PC-3 (cell line): Measurements from ENCODE around the gene MALAT1. TPM values are rescaled to one million over a fixed set of nuclear protein-coding genes. Genes with fewer than 3 reads are reported as not detected.
"Not testable (repeated sequence)": the region's sequence is repeated elsewhere in the genome, so short reads cannot be mapped to it uniquely, and the experiment has no call there.

ENCODE experiments used
- ATAC-seq: fragments of 200-7000 bp; cut with Tn5 transposase; 2 replicates; pipeline ENCODE4 v1.9.1; 2020; ENCODE audit warnings: mild to moderate bottlenecking, moderate library complexity
- BruUV-seq: library from RNA; stranded (reverse); fragments of 400-500 nt; replicated peaks from 2 replicates; lab custom pipeline; 2021; lab: Mats Ljungman, UMichigan
- CTCF ChIA-PET: fragments of 300-600 bp; sonication (Branson Sonifier 250); formaldehyde crosslinking; loops from one replicate; lab custom pipeline; 2022; ENCODE audit warnings: antibody characterized with exemption; lab: Charles Lee
- POLR2A ChIA-PET: fragments of 300-600 bp; sonication (Branson Sonifier 250); formaldehyde crosslinking; loops from one replicate; lab custom pipeline; 2022; ENCODE audit warnings: antibody characterized with exemption; ENCODE audit not compliant: unreplicated experiment; lab: Charles Lee
- DNase-seq: peaks from one replicate; pipeline ENCODE4 v3.0.0-alpha.2; 2015
- H2AFZ ChIP-seq: fragments of 300-600 bp; sonication (generic); 2 replicates; pipeline ENCODE4 v1.6.0; 2016; ENCODE audit warnings: antibody characterized with exemption, low read length
- H3F3A ChIP-seq: fragments of 300-600 bp; sonication (generic); one replicate; pipeline ENCODE4 v1.6.0; 2017; ENCODE audit warnings: antibody characterized with exemption, low read length, control low read depth, mild to moderate bottlenecking; ENCODE audit not compliant: unreplicated experiment
- H3K27ac ChIP-seq: fragments of 300-600 bp; sonication (generic); 2 replicates; pipeline ENCODE4 v1.5.1; 2016; ENCODE audit warnings: mild to moderate bottlenecking, low read length
- H3K27me3 ChIP-seq: fragments of 300-600 bp; sonication (generic); 2 replicates; pipeline ENCODE4 v1.6.1; 2016; ENCODE audit warnings: low read length, mixed read lengths
- H3K36me3 ChIP-seq: fragments of 300-600 bp; sonication (generic); 2 replicates; pipeline ENCODE4 v1.6.1; 2016; ENCODE audit warnings: low read depth, mixed run types, low read length, mixed read lengths
- H3K4me1 ChIP-seq: fragments of 300-600 bp; sonication (generic); 2 replicates; pipeline ENCODE4 v1.5.1; 2016; ENCODE audit warnings: low read length; ENCODE audit not compliant: insufficient read depth
- H3K4me2 ChIP-seq: fragments of 300-600 bp; sonication (generic); 2 replicates; pipeline ENCODE4 v1.6.0; 2016; ENCODE audit warnings: low read length
- H3K4me3 ChIP-seq: fragments of 300-600 bp; sonication (generic); 2 replicates; pipeline ENCODE4 v1.5.1; 2016; ENCODE audit warnings: mild to moderate bottlenecking, low read length, mixed read lengths
- H3K79me2 ChIP-seq: fragments of 300-600 bp; sonication (generic); 2 replicates; pipeline ENCODE4 v1.6.1; 2017; ENCODE audit warnings: low read length, mixed read lengths
- H3K9ac ChIP-seq: fragments of 300-600 bp; sonication (generic); 2 replicates; pipeline ENCODE4 v1.6.0; 2016; ENCODE audit warnings: mild to moderate bottlenecking, low read length
- H3K9me2 ChIP-seq: fragments of 300-600 bp; sonication (generic); replicated peaks from 2 replicates; pipeline ENCODE4 v1.6.1; 2016; ENCODE audit warnings: mixed run types, low read length, mixed read lengths
- H3K9me3 ChIP-seq: fragments of 300-600 bp; sonication (generic); 2 replicates; pipeline ENCODE4 v1.6.1; 2016; ENCODE audit warnings: low read length, mixed read lengths
- H4K20me1 ChIP-seq: fragments of 300-600 bp; sonication (generic); 2 replicates; pipeline ENCODE4 v1.6.1; 2016; ENCODE audit warnings: low read length, mixed read lengths
- EZH2 ChIP-seq: fragments of 300-600 bp; sonication (generic); IDR thresholded peaks from one replicate; pipeline ENCODE4 v1.6.1; 2017; ENCODE audit warnings: antibody characterized with exemption, mild to moderate bottlenecking, low read length; ENCODE audit not compliant: unreplicated experiment
- EZH2phosphoT487 ChIP-seq: fragments of 300-600 bp; sonication (generic); IDR thresholded peaks from 2 replicates; pipeline ENCODE4 v1.6.1; 2018; ENCODE audit warnings: mild to moderate bottlenecking, antibody characterized with exemption, low read length, borderline replicate concordance
- intact Hi-C: fragments of 100-400 bp; cut with micrococcal nuclease; formaldehyde crosslinking; loops from 2 replicates; pipeline ENCODE4 v1.9.0; 2023
- total RNA-seq: library from RNA; depleted of rRNA; stranded (reverse); fragments of >200 nt; gene quantifications from 2 replicates; pipeline ENCODE4 v1.2.3, GENCODE V29; 2014
- TF ChIP-seq, protein P1 (sequence below): fragments of 300-600 bp; sonication (generic); conservative IDR thresholded peaks from 2 replicates; pipeline ENCODE4 v1.5.1; 2017; ENCODE audit warnings: antibody characterized with exemption, low read depth, mild to moderate bottlenecking, low read length

The MALAT1 gene
- total RNA-seq, 1 experiment from 2014 or later, result 1,345 TPM

DNA sequence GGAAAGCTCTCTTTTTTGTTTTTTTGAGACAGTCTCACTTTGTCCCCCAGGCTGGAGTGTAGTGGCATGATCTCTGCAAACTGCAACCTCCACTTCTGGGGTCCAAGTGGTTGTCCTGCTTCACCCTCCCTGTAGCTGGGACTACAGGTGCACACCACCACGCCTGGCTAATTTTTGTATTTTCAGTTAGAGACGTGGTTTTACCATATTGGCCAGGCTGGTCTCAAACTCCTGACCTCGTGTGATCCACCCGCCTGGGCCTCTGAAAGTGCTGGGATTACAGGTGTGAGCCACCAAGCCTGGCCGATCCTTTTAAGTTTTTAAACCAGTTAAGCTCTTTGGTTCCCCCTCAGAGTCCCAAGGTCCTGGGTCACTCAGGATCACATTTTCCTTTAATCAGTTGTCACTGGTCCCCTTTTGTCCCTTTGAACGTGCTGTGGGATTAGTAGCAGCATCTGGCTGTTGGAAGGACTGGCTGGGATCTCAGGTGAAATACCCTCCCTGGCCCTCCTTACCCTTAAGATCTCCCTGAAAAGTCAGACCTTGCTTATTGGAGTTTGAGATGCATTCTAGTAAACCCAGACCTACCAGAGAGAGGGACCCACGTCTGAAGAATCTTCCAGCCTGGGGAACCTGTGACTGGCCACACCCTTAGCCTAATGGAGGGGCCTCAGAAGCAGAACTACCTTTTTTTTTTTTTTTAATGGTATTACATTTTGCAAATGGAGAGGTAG is 8.1 kb downstream of the MALAT1 start:
- ChIA-PET POLR2A (interaction anchor here (0.5 to 3.4 kb wide), 16 partner anchors 10 to 260 kb away, joined by 3 to 46 read pairs (median 7); partner anchors contain the start of gene NEAT1), CTCF (interaction anchor here (0.6 to 1.2 kb wide), 6 partner anchors 9 to 174 kb away, joined by 3 to 11 read pairs (median 4); partner anchors contain the start of gene DPF2)
- ATAC-seq (peak; percentile 42), DNase-seq (peak; percentile 56)
- H3K9ac ChIP-seq, result no peak overlapping the region
- peaks cover 45% of the 10 kb centered on the region for H3K4me1 ChIP-seq
- BruUV-seq, result TSS peak; percentile 79
- intact Hi-C loops, result loop anchor here (2.0 to 5.0 kb wide), 2 partner anchors 60 to 75 kb away; no protein-coding TSS in a partner anchor
- no peaks in the 10 kb centered on the region for H3K9me2 ChIP-seq
- H4K20me1 ChIP-seq, result peaks cover 46% of the 10 kb centered on the region
- H3F3A ChIP-seq, result peaks cover 61% of the 10 kb centered on the region
- H3K27ac ChIP-seq, result peak overlapping the region; percentile 52
- H3K36me3 ChIP-seq, result peaks cover 45% of the 10 kb centered on the region
- H3K79me2 ChIP-seq, result peaks cover 46% of the 10 kb centered on the region
- no peaks in the 10 kb centered on the region for H3K27me3 ChIP-seq
- H3K4me2 ChIP-seq, result peak overlapping the region; percentile 5; the same call in 1 of the 2 replicates
- H3K4me3 ChIP-seq, result no peak overlapping the region
- TF ChIP-seq, protein P1, sequence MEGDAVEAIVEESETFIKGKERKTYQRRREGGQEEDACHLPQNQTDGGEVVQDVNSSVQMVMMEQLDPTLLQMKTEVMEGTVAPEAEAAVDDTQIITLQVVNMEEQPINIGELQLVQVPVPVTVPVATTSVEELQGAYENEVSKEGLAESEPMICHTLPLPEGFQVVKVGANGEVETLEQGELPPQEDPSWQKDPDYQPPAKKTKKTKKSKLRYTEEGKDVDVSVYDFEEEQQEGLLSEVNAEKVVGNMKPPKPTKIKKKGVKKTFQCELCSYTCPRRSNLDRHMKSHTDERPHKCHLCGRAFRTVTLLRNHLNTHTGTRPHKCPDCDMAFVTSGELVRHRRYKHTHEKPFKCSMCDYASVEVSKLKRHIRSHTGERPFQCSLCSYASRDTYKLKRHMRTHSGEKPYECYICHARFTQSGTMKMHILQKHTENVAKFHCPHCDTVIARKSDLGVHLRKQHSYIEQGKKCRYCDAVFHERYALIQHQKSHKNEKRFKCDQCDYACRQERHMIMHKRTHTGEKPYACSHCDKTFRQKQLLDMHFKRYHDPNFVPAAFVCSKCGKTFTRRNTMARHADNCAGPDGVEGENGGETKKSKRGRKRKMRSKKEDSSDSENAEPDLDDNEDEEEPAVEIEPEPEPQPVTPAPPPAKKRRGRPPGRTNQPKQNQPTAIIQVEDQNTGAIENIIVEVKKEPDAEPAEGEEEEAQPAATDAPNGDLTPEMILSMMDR, result no peak
- TF ChIP-seq EZH2phosphoT487, result no peak
- TF ChIP-seq EZH2, result no peak
- H2AFZ ChIP-seq, result no peak overlapping the region
- H3K9me3 ChIP-seq, result no peaks in the 10 kb centered on the region

DNA sequence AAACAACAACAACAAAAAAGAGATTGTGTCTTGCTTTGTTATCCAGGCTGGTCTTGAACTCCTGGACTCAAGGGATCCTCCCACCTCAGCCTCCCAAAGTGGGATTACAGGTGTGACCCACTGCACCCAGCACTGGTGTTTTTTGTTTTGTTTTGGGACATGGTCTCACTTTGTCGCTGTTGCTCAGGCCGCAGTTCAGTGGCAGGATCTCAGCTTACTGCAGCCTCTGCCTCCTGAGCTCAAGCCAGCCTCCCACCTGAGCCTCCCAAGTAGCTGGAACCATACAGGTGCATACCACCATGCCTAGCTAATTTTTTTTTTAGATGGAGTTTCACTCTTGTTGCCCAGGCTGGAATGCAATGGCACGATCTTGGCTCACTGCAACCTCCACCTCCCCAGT is 13.5 kb downstream of the MALAT1 start:
- H3K4me1 ChIP-seq, POLR2A ChIA-PET, CTCF ChIA-PET, H3K36me3 ChIP-seq, ATAC-seq, H3K27me3 ChIP-seq, H4K20me1 ChIP-seq, BruUV-seq, intact Hi-C loops, H2AFZ ChIP-seq, H3K9me3 ChIP-seq, H3K27ac ChIP-seq, H3K79me2 ChIP-seq, H3K4me2 ChIP-seq, H3F3A ChIP-seq, DNase-seq, H3K9me2 ChIP-seq, H3K9ac ChIP-seq, H3K4me3 ChIP-seq: not testable (repeated sequence)

DNA sequence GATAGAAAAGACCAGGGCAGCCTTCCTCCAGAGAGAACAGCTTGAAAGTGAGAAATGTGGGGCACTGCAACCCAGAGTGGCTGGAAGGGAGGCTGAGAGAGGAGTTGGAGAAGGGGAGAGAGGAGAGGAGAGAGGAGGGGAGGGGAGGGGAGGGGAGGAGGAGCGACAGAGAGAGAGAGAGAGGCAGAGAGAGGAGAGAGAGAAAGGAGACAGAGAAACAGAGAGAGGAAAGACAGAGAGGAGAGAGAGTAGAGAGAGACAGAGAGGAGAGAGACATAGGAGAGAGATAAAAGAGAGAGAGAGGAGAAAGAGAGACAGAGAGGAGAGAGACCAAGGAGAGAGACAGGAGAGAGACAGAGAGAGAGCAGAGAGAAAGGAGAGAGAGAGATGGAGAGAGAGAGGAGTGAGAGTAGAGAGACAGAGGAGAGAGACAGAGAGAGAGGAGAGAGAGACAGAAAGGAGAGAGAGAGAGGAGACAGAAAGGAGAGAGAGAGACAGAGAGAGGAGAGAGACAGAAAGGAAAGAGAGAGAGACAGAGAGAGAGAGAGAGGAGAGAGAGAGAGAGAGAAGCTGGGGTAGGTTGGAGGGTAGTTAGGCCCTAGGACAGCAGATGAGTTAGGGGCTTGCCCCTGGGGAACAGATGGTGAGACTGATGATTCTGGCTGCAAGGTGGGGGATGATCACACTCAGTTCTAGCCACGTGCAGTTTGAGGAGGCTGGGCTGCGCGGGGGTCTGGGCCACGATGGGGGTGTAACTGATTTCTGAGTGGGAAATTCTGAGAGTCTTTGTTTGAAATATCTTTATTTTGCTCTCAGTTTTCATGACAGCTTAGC is 17.5 kb downstream of the MALAT1 start:
- CTCF ChIA-PET, result no interaction called here
- intact Hi-C loops, result no loop called here
- Histone ChIP-seq H3K9ac (no peak overlapping the region), H2AFZ (no peak overlapping the region), H3K9me3 (no peaks in the 10 kb centered on the region), H3K79me2 (no peaks in the 10 kb centered on the region), H3K9me2 (no peaks in the 10 kb centered on the region), H3K4me2 (no peak overlapping the region), H3K36me3 (no peaks in the 10 kb centered on the region), H3K27ac (no peak overlapping the region), H4K20me1 (no peaks in the 10 kb centered on the region), H3K4me3 (no peak overlapping the region), H3F3A (no peaks in the 10 kb centered on the region), H3K27me3 (no peaks in the 10 kb centered on the region), H3K4me1 (no peaks in the 10 kb centered on the region)
- TF ChIP-seq, protein P1, result no peak
- BruUV-seq, result no TSS peak
- POLR2A ChIA-PET, result no interaction called here
- ATAC-seq, result no peak
- DNase-seq, result no peak

DNA sequence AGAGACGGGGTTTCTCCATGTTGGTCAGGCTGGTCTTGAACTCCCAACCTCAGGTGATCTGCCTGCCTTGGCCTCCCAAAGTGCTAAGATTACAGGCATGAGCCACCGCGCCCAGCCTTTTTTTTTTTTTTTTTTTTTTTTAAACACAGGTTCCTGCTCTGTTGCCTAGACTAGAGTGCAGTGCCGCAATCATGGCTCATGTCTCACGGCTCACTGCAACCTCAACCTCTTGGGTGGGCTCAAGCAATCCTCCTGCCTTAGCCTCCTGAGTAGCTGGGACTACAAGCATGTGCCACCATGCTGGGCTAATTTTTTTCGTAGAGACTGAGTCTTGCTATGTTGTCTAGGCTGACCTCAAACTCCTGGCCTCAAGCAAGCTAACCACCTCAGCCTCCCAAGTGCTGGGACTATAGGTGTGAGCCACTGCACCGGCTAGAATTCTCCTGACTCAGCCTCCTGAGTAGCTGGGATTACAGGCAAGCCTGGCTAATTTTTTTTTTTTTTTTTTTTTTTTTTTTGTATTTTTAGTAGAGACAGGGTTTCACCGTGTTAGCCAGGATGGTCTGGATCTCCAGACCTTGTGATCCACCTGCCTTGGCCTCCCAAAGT is 20.2 kb downstream of the MALAT1 start:
- H3K36me3 ChIP-seq, ATAC-seq, H3K9ac ChIP-seq, H3F3A ChIP-seq, BruUV-seq, POLR2A ChIA-PET, H3K27ac ChIP-seq, H3K79me2 ChIP-seq, intact Hi-C loops, H3K9me3 ChIP-seq, H3K4me1 ChIP-seq, H3K4me2 ChIP-seq, H3K4me3 ChIP-seq, DNase-seq, H2AFZ ChIP-seq, H4K20me1 ChIP-seq, H3K27me3 ChIP-seq, H3K9me2 ChIP-seq: not testable (repeated sequence)
- CTCF ChIA-PET, result interaction anchor here (0.6 kb wide), 1 partner anchor 161 kb away, joined by 3 read pairs; no protein-coding TSS in a partner anchor
